K562 (cell line): ENCODE results near the gene PA2G4. TPM values are rescaled to one million over a fixed set of nuclear protein-coding genes. Genes with fewer than 3 reads are reported as not detected.

Experiments
- ATAC-seq: fragments of 200-7000 bp; cut with Tn5 transposase; 3 replicates; pipeline ENCODE4 v1.9.1; 2020; ENCODE audit warnings: moderate library complexity
- BruUV-seq: library from RNA; stranded (reverse); fragments of 400-500 nt; replicated peaks from 2 replicates; lab custom pipeline; 2021; lab: Mats Ljungman, UMichigan
- CTCF ChIA-PET: fragments of 300-600 bp; formaldehyde crosslinking; extraction: SDS; loops from one replicate; lab custom pipeline; 2021; ENCODE audit warnings: low intra/inter-chr PET ratio; lab: Yijun Ruan, JAX
- POLR2A ChIA-PET: fragments of 300-600, 350-650 bp; sonication (Branson Sonifier 250); formaldehyde crosslinking; extraction: SDS; loops from one replicate; lab custom pipeline; 2021; ENCODE audit warnings: antibody characterized with exemption, inconsistent platforms; lab: Yijun Ruan, JAX
- DNase-seq, 4 experiments: peaks; one replicate each; pipeline versions ENCODE4 v3.0.0 to v3.0.0-alpha.2; 2011 to 2018; ENCODE audit warnings: low spot score in 3 of 4, mixed read lengths in 3 of 4; ENCODE audit errors: extremely low read depth in 1 of 4
- FAIRE-seq: peaks from 2 replicates; lab custom pipeline; 2011; peaks lifted over from hg19 to GRCh38; lab: Jason Lieb, UNC
- H2AFZ ChIP-seq: 2 replicates; pipeline ENCODE4 v1.6.0; 2011; ENCODE audit warnings: low read depth, low read length, control low read depth, inconsistent platforms
- H3K27ac ChIP-seq: fragments of 200-600 bp; 3 replicates; pipeline ENCODE4 v1.8.0; 2011; ENCODE audit warnings: low read depth, mild to moderate bottlenecking, control low read depth, inconsistent platforms, low read length, moderate library complexity, mixed read lengths; ENCODE audit errors: extremely low read depth
- H3K27me3 ChIP-seq, 2 experiments: fragments of 300-600 bp in 1 of 2; 2 replicates in 1 of 2; 3 replicates in 1 of 2; pipeline versions ENCODE4 v1.6.0 to v1.8.0; 2011; ENCODE audit warnings: inconsistent platforms in 2 of 2, low read length in 2 of 2, mild to moderate bottlenecking in 1 of 2, mixed read lengths in 1 of 2, moderate library complexity in 1 of 2; ENCODE audit not compliant: control insufficient read depth in 2 of 2, insufficient read depth in 2 of 2
- H3K36me3 ChIP-seq: fragments of 300-600 bp; 3 replicates; pipeline ENCODE4 v1.8.0; 2011; ENCODE audit warnings: mild to moderate bottlenecking, low read length, inconsistent platforms; ENCODE audit not compliant: control insufficient read depth, insufficient read depth
- H3K4me1 ChIP-seq, 2 experiments: fragments of 200-600 bp in 1 of 2; replicated peaks in 1 of 2; 2 replicates in 1 of 2; 3 replicates in 1 of 2; pipeline versions ENCODE4 v1.5.1 to v1.8.0; 2011; ENCODE audit warnings: inconsistent platforms in 2 of 2, low read length in 2 of 2, mild to moderate bottlenecking in 1 of 2, mixed read lengths in 1 of 2, moderate library complexity in 1 of 2; ENCODE audit not compliant: control insufficient read depth in 2 of 2, insufficient read depth in 2 of 2
- H3K4me2 ChIP-seq: 2 replicates; pipeline ENCODE4 v1.6.1; 2011; ENCODE audit warnings: low read length, control low read depth, inconsistent platforms, mixed read lengths; ENCODE audit not compliant: insufficient read depth
- H3K4me3 ChIP-seq: fragments of 200-600 bp; sonication (generic), shearing (Covaris generic); 2 replicates; pipeline ENCODE4 v1.5.1; 2016; ENCODE audit warnings: control low read depth, inconsistent platforms
- H3K79me2 ChIP-seq: fragments of 200-600 bp; 3 replicates; pipeline ENCODE4 v1.8.0; 2011; ENCODE audit warnings: low read length, inconsistent platforms; ENCODE audit not compliant: control insufficient read depth, insufficient read depth
- H3K9ac ChIP-seq, 2 experiments: 2 replicates each; pipeline versions ENCODE4 v1.6.0 to v1.6.1; 2011; ENCODE audit warnings: low read depth in 2 of 2, low read length in 2 of 2, control low read depth in 1 of 2, inconsistent platforms in 1 of 2, mild to moderate bottlenecking in 1 of 2, mixed read lengths in 1 of 2; ENCODE audit not compliant: insufficient read depth in 1 of 2
- H3K9me1 ChIP-seq: one replicate; pipeline ENCODE4 v1.6.0; 2011; ENCODE audit warnings: inconsistent platforms, mild to moderate bottlenecking, low read length, moderate library complexity; ENCODE audit not compliant: control insufficient read depth, insufficient read depth
- H3K9me3 ChIP-seq: replicated peaks from 2 replicates; pipeline ENCODE4 v1.5.1; 2011; ENCODE audit warnings: low read depth, low read length, inconsistent platforms; ENCODE audit not compliant: control insufficient read depth, insufficient read depth
- H4K20me1 ChIP-seq: replicated peaks from 2 replicates; pipeline ENCODE4 v1.6.1; 2011; ENCODE audit warnings: low read length, inconsistent platforms, mixed read lengths; ENCODE audit not compliant: control insufficient read depth, insufficient read depth
- KDM1A ChIP-seq, 2 experiments: fragments of 450-650 bp; IDR thresholded peaks; 2 replicates each; pipeline ENCODE4 v1.6.1; 2016; ENCODE audit warnings: mild to moderate bottlenecking in 2 of 2
- PRDM10 ChIP-seq: fragments of 450-650 bp; IDR thresholded peaks from 2 replicates; pipeline ENCODE4 v1.6.1; 2018; ENCODE audit not compliant: partially characterized antibody
- WGBS: fragments of 100-300 bp; shearing (Covaris generic); methylation state at CpG from one replicate; pipeline ENCODE4 v1.1.6; 2016; ENCODE audit warnings: low coverage, mixed read lengths; ENCODE audit not compliant: insufficient coverage; ENCODE audit errors: missing lambda C conversion rate; 5-methylcytosine and 5-hydroxymethylcytosine counted together
- in situ Hi-C: fragments of 300-500 bp; cut with MboI; formaldehyde crosslinking; loops from 4 replicates; pipeline ENCODE4 v1.15.0; 2018; ENCODE audit warnings: inconsistent platforms, mixed read lengths
- intact Hi-C: fragments of 100-400 bp; cut with micrococcal nuclease; formaldehyde crosslinking; loops from 2 replicates; pipeline ENCODE4 v1.14.2; 2022
- polyA plus RNA-seq, 8 experiments: library from polyadenylated mRNA; depleted of rRNA in 4 of 8; stranded (reverse) in 5 of 8; unstranded in 3 of 8; fragments of >200 nt; fragmentation: Nextera tagmentation in 2 of 8; fragmentation: Illumina TruSeq in 1 of 8; extraction: Ambion mirVana in 2 of 8; extraction: Trizol in 1 of 8; gene quantifications; 2 replicates each; pipeline versions ENCODE4 v1.2.1 to v1.2.3, GENCODE V29; 2011 to 2014; ENCODE audit warnings: inconsistent platforms in 1 of 8, missing spikeins in 1 of 8
- total RNA-seq, 7 experiments: library from RNA; depleted of rRNA in 6 of 7; stranded (reverse); fragments of >200 nt in 6 of 7; fragmentation: Illumina TruSeq in 2 of 7; extraction: Trizol in 2 of 7; gene quantifications; 2 replicates each; pipeline versions ENCODE4 v1.2.1 to v1.2.3, GENCODE V29; 2011 to 2021; ENCODE audit warnings: low replicate concordance in 1 of 7

PA2G4 gene
- total and polyA plus RNA-seq, 9 of the 15 experiments (the other 6 are each of a cell fraction or from before 2014, with no cell fraction given), result 230 to 925 (median 638) TPM

- CTCF ChIA-PET, result no interaction called here
Observed at GRCh38 chr12:56082382-56082781, 22.0 kb upstream of the PA2G4 start.

More at GRCh38 chr12:56082382-56082781, 22.0 kb upstream of the PA2G4 start:
- Histone ChIP-seq H3K27ac (no peak overlapping the region), H3K4me1 (peaks cover 38 to 47% of the 10 kb centered on the region in 2 experiments), H3K4me2 (no peak overlapping the region; the same call in 1 of the 2 replicates), H3K4me3 (no peak overlapping the region), H3K9me1 (no peaks in the 10 kb centered on the region), H3K27me3 (no peaks in the 10 kb centered on the region; a peak in 1 of 5 replicates), H4K20me1 (no peaks in the 10 kb centered on the region), H3K79me2 (no peaks in the 10 kb centered on the region), H2AFZ (peak overlapping the region; percentile 28; the same call in 1 of the 2 replicates), H3K9ac (peak overlapping the region in 1 of 2 experiments; percentile 32; a peak in 1 of 4 replicates), H3K9me3 (no peaks in the 10 kb centered on the region), H3K36me3 (no peaks in the 10 kb centered on the region)
- FAIRE-seq, result no peak
- WGBS, result 21% methylated on average over 2 of the region's 2 CpGs
- in situ Hi-C loops, result no loop called here
- TF ChIP-seq PRDM10 (peak; percentile 95), KDM1A (IDR thresholded peaks at IDR 0.05) (no peak)
- BruUV-seq, result no TSS peak
- POLR2A ChIA-PET, result interaction anchor here (0.8 to 1.8 kb wide), 4 partner anchors 13 to 1216 kb away, joined by 3 to 8 read pairs (median 4); partner anchors contain the start of genes PA2G4 and ZC3H10
- intact Hi-C loops, result loop anchor here (2.0 kb wide), 1 partner anchor 22 kb away; the partner anchor contains the start of gene PA2G4
- no peak for ATAC-seq
- peak in 2 of 4 experiments; percentile 25 to 30 for DNase-seq
